ENCODE results near the gene TTC21A.

GRCh38 chr3:39185326-39185958 lies 78.0 kb downstream of the TTC21A start:
- TF ChIP-seq CTCF (IDR thresholded peaks at IDR 0.05) (no peak), POLR2A (IDR thresholded peaks at IDR 0.05) (no peak)
